HG03280 (cell line): ENCODE measurements around the gene PCDH18.
"Not testable (repeated sequence)": the region's sequence is repeated elsewhere in the genome, so short reads cannot be mapped to it uniquely, and the experiment has no call there.

Experiments
- ATAC-seq: cut with Tn5 transposase; IDR thresholded peaks from one replicate; pipeline ENCODE4 v1.9.1; 2021; ENCODE audit warnings: mild to moderate bottlenecking, moderate library complexity; ENCODE audit not compliant: unreplicated experiment

Gene PCDH18

GRCh38 chr4:137530176-137530575 is 2.1 kb downstream of the PCDH18 start:
- no peak for ATAC-seq

GRCh38 chr4:137529432-137529831 is 2.9 kb downstream of the PCDH18 start:
- ATAC-seq: no peak

GRCh38 chr4:137528673-137529072 is 3.6 kb downstream of the PCDH18 start:
- ATAC-seq: no peak

DNA sequence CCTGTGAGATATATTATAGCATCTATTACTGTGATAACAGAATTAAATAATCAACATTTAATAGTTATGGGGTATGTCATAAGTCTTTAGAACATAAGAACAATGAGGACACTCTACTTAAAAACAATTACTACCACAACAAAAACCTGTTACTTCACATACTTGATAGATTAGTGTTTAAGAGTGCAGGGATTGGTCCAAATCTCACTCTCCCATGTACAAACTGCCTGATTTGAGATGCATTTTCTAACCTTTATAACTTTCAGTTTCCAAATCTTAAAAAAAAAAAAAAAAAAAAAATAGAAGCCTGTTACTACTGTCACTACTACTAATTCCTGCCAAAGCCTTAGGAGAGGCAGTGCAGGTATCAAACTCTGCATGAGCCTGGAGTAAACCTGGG is 5.6 kb downstream of the PCDH18 start:
- ATAC-seq: no peak

DNA sequence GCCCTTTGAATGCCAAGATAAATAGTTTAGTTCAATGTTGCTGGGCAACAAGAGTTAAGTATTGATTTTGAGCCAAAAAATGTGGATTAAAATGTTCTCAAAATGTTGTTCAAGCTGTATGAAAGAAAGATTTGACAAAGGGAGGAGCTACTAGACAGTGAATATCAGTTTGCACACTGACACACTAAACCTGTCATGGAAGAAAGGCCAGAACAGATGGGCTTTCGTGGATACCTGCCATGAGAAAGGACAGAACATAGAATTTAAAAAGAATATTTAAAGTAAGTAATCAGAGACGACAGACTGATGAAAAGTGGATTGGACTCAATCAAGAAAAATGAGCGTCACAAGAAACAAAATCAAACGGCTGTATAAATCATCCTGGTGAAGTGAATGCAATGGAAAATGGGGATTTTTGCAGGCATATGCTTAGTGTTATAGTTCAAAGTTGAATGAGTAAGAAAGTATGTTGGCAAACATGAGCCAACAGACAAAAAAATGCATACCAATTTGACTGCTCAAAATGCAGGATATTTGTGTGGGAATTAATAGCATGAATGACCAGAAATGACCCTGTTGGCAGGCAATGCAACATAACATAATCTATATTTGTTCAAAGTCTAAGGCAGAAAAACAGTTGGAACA is 7.4 kb downstream of the PCDH18 start:
- ATAC-seq: no peak

- ATAC-seq: no peak
These were observed 9.0 kb downstream of the PCDH18 start for GRCh38 chr4:137523329-137523728.

DNA sequence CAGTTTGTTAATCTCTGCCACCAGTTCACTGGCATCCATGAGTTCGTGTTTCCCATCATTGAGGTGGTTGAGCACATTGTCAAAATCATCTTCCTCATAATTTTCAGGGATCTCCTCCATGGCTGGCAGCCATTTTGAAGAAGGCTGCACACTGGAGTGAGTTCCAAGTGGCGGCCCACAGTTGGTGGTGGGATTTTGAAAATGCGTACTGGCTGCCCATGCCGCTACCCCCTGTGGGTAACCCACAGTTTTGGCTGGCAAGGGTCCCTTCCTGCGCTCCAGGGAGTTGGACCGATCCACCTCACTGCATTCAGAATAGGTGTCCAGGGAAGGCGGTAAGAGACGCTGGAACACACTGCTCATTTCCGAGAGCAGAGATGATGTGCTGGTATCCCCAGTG is 11.2 kb downstream of the PCDH18 start:
- no peak for ATAC-seq

DNA sequence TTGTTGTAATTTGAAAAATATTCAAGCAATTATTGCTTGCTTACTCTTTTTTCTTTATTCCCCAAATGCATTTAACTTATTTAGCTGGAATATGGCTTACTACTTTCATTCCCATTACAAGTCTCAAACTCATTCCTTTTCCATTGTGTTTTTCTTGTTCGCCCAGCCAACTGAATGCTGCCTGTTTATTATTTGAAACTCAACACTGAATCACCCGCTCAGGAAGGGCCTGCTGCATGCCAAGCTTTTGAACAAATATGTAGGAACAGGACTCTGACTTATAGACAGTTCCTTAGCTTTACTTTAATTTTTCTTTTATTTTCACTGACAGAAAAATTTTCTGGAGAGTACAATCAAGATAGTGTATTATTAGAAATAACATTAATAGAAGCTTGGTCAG is 12.9 kb downstream of the PCDH18 start:
- ATAC-seq: no peak

- ATAC-seq: not testable (repeated sequence)
These were observed 15.0 kb downstream of the PCDH18 start for GRCh38 chr4:137517323-137517722.

DNA sequence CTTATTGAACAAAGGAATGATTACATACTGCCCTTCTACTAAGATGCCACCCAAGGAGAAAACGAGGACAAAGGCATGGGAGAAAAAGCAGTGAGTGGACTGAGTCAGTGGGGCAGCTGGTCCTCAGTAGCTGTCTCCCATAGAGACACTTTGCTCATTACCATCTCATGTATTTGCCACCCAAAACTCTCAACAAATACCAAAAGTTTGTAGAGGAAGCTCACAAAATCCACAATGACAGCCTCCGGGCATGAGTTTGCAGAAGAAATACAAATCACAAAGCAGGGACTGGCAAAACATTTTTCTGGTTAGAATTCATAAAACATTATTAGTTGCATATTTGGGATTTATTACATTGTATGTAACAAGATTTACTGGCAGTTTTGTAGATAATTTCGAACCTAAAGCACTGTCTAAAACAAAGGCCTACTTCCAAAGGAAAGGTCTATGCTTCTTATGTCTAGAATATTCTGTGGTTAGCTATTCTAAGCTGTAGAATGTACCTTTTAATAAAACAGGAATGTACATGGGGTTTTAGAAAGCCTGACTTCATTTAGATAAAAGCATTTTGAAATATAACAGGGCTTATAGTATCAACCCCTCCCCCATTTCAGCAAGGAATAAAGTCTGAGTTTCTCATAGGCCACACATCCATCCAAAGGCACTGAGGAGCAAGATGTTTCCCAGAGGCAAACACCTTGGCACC is 17.7 kb downstream of the PCDH18 start:
- no peak for ATAC-seq

GRCh38 chr4:137510557-137511265 is 21.6 kb downstream of the PCDH18 start:
- ATAC-seq: no peak

DNA sequence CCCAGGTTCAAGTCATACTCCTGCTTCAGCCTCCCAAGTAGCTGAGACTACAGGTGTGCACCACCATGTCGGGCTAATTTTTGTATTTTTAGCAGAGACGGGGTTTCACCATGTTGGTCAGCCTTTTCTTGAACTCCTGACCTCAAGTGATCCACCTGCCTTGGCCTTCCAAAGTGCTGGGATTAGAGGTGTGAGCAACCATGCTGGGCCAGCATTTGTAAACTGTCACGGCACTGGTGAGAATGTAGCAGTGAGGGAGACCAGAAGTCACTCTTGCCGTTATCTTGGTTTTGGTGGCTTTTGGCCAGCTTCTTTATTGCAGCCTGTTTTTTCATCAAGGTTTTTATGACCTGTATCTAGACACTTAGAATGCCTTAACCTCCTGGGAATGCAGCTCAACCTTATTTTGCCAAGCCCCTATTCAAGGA is 22.4 kb downstream of the PCDH18 start:
- ATAC-seq: no peak

- no peak for ATAC-seq
These were observed 29.8 kb downstream of the PCDH18 start for GRCh38 chr4:137502339-137503129.

DNA sequence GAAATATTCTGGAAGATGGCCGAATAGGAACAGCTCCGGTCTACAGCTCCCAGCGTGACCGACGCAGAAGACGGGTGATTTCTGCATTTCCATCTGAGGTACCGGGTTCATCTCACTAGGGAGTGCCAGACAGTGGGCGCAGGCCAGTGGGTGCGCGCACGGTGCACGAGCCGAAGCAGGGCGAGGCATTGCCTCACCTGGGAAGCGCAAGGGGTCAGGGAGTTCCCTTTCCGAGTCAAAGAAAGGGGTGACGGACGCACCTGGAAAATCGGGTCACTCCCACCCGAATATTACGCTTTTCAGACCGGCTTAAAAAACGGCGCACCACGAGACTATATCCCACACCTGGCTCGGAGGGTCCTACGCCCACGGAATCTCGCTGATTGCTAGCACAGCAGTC is 36.0 kb downstream of the PCDH18 start:
- not testable (repeated sequence) for ATAC-seq

GRCh38 chr4:137495578-137495977 is 36.7 kb downstream of the PCDH18 start:
- no peak for ATAC-seq

DNA sequence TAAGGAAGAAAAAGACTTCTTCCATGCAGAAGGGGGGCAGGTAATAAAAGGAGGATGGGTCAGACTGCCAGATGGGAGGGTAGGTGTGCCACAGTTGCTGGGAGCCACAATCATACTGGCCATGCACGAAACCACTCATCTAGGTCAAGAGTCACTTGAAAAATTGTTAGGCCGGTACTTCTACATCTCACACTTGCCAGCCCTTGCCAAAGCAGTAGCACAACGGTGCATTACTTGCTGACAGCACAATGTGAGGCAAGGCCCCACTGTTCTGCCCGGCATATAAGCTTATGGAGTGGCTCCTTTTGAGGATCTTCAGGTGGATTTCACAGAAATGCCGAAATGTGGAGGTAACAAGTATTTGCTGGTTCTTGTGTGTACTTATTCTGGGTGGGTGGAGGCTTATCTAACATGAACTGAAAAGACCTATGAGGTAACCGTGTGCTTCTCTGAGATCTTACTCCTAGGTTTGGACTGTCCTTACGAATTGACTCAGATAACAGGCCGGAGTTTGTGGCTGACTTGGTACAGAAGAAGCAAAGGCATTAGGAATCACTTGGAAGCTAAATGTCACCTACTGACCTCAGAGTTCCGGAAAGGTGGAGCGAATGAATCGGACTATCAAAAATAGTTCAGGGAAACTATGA is 48.9 kb downstream of the PCDH18 start:
- not testable (repeated sequence) for ATAC-seq

GRCh38 chr4:137479657-137480056 is 52.6 kb downstream of the PCDH18 start:
- ATAC-seq: not testable (repeated sequence)

- ATAC-seq: no peak
These were observed 55.9 kb downstream of the PCDH18 start for GRCh38 chr4:137476345-137476744.

DNA sequence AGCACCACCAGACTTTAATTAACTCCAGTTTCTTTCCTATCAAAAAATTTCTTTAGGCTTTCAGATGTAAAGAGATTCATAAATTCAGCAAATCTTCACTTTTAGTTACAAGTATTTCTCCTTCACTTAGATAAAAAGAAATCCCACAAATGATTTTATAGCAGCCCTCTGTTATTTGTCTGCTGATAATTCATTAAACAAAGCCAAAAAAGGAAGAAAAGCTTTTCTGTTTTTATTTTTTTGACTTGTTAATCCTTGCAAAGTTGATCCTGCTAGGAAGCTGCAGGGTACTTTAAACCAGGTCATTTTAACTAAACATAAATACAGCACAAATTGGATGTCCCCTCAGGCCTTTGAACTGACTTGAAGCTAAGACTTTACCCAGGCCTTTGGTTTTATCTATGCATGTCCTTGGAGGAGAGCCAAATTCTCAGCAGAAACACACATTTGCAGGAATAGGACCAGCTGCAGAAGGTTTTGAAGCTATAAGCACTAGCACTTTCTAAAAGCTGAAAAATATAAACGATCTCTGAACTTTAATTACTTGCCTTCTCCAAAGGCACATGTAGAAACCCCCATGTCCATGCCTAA is 57.5 kb downstream of the PCDH18 start:
- no peak for ATAC-seq

DNA sequence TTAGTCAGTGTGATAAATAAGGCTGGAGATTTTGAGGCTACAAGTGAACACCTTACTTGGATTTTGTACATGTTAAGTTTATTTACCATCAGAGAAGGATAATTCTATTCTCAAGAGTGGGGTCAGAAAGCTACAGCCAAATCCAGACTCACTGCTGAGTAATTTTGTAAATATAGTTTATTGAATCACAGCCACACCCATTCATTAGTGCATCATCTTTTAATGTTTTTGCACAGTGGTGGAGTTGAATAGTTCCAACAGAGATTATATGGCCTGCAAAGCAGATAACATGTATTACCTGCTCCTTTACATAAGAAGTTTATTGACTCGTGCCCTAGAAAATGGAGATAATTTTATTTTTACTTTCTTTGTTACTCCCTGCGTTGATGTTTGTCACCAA is 60.4 kb downstream of the PCDH18 start:
- ATAC-seq: no peak
